A172 (cell line): ENCODE data around the gene RNF141. TPM values are rescaled to one million over a fixed set of nuclear protein-coding genes. Genes with fewer than 3 reads are reported as not detected.

Experiments used
- DNase-seq: peaks from one replicate; pipeline ENCODE4 v3.0.0-alpha.2; 2015; ENCODE audit warnings: low spot score
- total RNA-seq: library from RNA; depleted of rRNA; stranded (reverse); fragments of >200 nt; shearing (Covaris generic); gene quantifications from 2 replicates; pipeline ENCODE4 v1.2.3, GENCODE V29; 2014; rRNA removed

Gene RNF141
- total RNA-seq, 1 experiment from 2014 or later, result 23.6 TPM

DNA sequence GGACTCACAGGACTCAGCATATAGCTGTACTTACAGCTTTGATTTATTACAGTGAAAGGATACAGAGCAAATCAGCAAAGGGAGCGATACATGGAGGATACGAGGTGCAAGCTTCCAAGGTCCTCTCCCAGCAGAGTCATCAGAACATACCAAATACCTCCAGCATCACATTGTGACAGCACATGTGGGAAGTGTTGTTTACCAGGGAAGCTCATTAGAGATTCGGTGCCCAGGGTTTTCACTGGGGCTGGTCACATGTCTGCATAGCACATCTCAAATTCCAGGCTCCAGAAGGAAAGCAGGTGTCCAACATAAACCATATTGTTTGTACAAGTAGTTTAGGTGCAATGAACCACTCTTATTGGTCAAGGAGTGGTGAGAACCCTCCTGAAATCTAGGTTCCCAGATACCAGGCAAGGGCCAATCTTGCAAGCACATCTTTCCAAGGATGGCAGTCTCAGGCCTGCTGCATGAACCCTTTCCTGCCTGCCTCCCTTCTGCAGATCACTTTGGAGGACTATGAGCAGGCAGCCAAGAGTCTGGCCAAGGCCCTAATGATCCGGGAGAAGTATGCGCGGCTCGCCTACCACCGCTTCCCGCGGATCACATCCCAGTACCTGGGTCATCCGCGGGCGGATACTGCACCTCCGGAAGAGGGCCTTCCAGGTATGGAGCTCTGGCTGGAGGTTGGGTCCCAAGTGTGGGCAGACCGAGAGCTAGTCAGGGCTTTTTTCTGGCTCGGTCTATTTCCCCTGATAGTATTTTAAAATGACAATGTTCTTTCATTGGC, 59.2 kb downstream of the RNF141 start:
- no peak for DNase-seq

GRCh38 chr11:10480760-10481159, 60.2 kb downstream of the RNF141 start:
- no peak for DNase-seq

- no peak for DNase-seq
These were observed 61.0 kb downstream of the RNF141 start for GRCh38 chr11:10480026-10480425.

GRCh38 chr11:10478574-10479550, 62.1 kb downstream of the RNF141 start:
- DNase-seq, result no peak

- DNase-seq, result no peak
These were observed 62.9 kb downstream of the RNF141 start for GRCh38 chr11:10478066-10478465.

DNA sequence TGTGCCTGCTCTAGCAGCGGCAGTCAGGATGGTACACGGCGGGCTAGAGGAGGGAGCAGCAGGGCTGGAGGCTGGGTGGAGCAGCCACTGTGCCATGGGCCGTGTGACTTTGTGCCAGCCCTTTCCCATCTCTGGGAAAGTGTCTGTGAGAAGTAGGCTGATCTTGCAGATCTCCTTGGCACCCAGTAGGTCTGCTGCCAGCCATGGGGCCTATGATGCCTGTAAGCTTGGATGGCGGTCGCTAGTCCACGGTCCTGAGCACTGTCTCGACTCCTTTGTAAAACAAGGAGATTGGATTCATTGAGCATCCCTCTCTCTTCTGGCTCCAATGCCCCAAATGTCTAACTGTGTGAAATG, 63.3 kb downstream of the RNF141 start:
- DNase-seq, result no peak

DNA sequence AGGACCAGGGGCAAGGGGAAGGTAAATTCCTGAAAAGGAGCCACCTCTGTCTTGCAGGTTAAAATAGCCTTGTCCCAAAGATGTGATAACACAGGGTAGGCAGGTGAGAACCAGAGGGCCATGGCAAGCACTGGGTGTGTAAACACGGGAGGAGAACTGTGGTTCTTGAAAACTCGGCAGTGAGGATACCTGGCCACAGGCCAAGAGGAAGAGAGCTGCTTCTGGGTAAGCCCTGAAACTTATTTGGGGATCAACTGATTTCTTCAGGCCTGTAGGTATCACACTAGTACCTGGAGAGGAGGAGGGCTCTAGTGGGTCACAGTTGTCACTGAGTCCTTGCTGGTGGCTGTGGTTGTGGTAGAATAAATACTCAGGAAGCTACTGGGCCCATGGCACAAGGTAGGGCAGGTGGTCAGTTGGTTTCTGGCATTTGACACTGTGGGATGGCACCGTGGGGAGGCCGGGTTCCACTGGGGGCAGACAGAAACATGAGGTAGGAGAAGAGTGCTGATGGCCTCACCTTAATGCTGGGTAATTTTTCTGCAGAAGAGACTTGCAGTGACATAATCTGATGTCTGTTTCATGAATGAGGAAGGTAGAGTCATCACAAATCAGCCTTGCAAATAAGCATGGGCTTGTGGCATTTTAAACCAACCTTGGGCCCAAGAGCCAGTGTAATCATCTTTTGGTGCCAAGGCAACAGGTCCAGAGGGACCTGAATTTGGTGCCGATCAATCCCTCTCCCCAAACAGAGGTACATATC, 63.9 kb downstream of the RNF141 start:
- DNase-seq, result no peak

DNA sequence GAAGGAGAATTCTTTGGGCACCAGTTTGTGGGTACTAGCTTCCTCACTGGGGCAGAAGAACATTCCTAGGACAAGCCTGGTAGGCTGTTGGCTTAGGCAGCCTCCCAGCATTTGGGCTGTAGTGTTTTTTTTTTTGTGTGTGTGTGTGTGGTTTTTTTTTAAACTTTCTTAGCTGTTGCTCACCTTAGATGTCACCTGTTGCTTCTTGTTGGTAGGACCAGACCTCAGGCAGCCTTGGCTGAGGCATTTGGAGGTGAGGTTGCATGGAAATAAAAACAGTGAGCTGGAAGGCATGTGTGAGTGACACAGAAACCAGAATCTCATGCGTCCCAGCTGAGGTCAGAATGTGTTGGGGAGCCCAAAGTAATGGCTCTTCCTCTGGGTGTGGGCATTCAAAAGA, 64.6 kb downstream of the RNF141 start:
- no peak for DNase-seq

DNA sequence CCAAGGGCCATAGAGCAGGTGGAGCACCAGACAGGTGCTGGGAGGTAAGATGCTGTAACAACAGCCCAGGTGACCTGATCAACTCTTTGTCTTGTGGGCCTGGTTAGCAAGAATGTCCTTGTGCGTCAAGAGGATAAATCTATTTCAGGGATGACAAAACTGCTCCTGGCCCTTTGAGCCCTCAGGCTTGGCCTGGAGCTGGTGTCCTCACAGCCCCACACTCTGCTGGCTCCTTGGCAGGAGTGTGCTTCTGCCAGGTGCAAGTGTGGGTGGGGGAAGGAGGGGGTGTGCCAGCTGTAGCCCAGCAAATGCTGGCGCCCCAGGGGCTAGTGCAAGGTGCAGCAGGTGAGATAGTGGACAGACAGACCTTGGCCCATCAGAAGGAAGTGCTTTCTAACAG, 66.4 kb downstream of the RNF141 start:
- DNase-seq, result no peak

DNA sequence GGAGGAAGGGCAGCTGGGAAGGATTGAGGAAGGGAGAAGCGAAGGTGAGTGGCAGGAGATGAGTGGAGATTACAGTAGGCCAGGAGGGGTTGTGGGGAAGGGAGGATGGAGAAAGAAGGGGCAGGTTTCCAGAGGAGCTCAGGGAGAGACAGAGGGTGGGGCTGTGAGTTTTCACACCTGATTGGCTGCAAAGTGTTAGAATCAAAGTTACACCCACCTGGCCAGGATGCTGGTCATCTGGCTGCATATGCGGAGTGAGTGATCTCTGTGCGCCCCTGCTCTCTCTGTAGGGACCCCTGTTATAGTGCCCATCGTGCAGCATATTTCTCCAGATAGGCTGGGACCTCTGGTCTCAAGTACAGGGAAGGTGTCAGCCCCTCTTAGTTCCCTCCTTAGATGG, 67.6 kb downstream of the RNF141 start:
- DNase-seq, result no peak

- no peak for DNase-seq
These were observed 78.2 kb downstream of the RNF141 start for GRCh38 chr11:10462746-10463300.

Other genes starting within 250 kb of the RNF141 start
- gene SBF2, start 247.0 kb downstream of the RNF141 start, total RNA-seq, result 19.6 and 34.7 TPM in 2 replicates
- gene ADM, start 236.1 kb downstream of the RNF141 start, total RNA-seq, result 40.3 and 46.7 TPM in 2 replicates
- 1.6 and 3.9 TPM in 2 replicates for gene AMPD3, start 85.9 kb downstream of the RNF141 start, total RNA-seq
- not detected in 2 replicates for gene LYVE1, start 27.5 kb upstream of the RNF141 start, total RNA-seq
- not detected in 2 replicates for gene IRAG1, start 152.6 kb upstream of the RNF141 start, total RNA-seq
- 22.6 and 23.1 TPM in 2 replicates for gene CTR9, start 210.1 kb upstream of the RNF141 start, total RNA-seq